Amniotic epithelial cell (primary cell): ENCODE measurements around the gene OR2B3.
"Not testable (repeated sequence)": the region's sequence is repeated elsewhere in the genome, so short reads cannot be mapped to it uniquely, and the experiment has no call there.

Experiments used
- DNase-seq: peaks from one replicate; pipeline ENCODE4 v3.0.0-alpha.2; 2010; ENCODE audit warnings: low read depth

OR2B3 gene

GRCh38 chr6:29087213-29087612 lies at the start of gene OR2B3:
OR2B3 (minus strand) TSS chr6:29087313; CDS start chr6:29087248, 65 bp downstream.
- no peak for DNase-seq

GRCh38 chr6:29131691-29132090 lies 44.6 kb upstream of the OR2B3 start:
- DNase-seq, result no peak

DNA sequence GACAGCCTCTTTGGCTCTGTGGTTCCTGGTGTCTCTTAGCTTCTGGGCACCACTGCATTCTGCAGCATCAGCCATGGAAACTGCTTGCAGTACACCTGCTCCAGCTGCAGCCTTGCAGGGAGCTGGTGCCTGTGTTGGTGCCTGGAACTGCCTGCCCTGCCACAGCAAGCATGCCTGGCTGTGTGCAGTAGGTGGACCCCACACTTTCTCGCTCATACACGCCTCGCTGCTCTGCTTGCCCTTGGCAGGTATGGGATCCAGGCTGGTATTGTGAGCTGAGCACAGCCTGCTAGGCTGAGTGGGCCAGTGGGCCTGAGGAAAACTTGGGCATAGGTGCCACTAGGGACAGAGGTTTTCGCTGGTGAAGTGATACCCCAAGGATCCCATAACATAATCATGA lies 43.5 kb upstream of the OR2B3 start:
- no peak for DNase-seq

DNA sequence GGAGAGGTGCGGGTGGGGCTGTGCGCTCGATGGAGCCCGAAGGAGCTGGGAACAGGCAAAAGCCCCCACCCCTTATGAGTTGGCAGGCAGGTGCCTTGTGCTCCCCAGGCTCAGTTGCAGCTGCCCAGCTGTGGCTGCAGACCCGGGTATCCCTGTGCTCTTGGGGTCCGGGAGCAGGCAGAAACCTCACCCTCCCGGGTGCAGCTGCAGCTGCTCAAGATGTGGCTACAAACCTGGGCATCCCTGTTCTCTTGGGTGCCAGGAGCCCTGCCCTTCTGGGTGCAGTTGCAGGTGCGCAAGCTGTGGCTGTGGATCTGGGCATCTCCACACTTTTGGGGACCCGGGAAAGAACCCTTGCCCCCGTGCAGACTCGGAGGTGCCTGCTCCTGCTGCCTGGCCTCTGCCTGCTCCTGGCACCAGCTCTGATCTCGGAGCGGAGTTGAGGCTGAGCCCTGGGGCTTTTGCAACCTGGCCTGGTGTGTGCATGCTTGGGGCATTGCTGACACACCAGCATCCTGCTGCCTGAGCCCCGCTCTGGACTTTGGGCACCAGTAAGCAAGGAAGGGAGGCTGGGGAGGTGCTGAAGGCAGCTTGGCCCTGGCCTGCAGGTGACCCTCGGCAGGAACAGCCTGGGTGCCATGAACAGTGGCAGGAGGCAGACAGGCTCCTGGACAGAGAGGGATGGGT lies 42.4 kb upstream of the OR2B3 start:
- DNase-seq, result no peak

DNA sequence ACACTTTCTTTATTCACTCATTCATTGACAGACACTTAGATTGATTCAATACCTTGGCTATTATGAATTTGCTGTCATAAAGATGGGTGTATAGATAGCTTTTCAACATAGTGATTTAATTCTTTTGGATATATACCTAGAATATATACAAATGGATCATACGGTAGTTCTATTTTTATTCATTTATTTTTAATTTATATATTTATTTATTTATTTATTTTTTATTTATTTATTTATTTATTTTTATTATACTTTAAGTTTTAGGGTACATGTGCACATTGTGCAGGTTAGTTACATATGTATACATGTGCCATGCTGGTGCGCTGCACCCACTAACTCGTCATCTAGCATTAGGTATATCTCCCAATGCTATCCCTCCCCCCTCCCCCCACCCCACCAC lies 27.9 kb upstream of the OR2B3 start:
- not testable (repeated sequence) for DNase-seq

GRCh38 chr6:29112135-29112534 lies 25.0 kb upstream of the OR2B3 start:
- no peak for DNase-seq

DNA sequence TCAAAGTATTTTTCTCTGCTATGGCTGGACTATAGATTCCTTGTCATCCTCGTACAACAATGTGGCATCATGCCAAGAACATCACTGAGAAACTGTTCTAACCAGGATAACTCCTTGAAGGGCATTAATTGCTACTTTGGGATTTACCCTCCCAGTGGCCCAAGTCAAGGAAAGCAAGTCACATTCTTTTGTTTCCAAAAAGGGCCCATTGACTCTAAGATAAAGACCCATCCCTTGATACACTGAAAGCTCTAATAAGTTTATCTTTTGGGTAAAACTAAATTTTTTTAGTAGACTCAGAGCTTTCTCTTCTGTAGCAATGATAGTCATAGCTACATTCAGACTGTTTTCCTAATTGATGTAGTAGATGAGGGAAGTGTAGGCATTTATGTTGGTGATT lies 20.6 kb upstream of the OR2B3 start, which contains the start of gene OR2J3:
TSS of gene OR2J3 (plus strand) at position 301 of the 400 bp plus-strand sequence. CDS start 3,833 bp downstream, outside the sequence.
- no peak for DNase-seq

GRCh38 chr6:29099190-29099589 lies 12.1 kb upstream of the OR2B3 start, which contains the start of gene OR2J1:
OR2J1 (plus strand) TSS chr6:29099490; CDS start chr6:29100943, 1,453 bp downstream.
- DNase-seq, result no peak

DNA sequence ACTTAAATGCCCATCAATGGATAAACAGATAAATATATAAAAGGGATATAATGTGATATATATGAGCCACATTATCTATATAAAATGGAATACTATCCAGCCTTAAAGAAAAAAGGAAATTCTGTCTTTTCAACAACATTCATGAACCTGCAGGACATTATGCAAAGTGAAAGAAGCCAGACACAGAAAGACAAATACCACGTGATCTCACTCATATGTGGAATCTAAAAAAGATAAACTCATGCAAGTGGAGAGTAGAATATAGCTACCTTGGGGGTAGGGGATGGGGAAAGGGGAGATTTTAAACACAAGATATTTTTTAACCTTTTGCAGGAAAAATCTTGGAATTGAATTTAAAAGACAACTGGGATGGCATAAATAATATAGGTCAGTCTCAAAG lies 10.7 kb upstream of the OR2B3 start:
- no peak for DNase-seq

DNA sequence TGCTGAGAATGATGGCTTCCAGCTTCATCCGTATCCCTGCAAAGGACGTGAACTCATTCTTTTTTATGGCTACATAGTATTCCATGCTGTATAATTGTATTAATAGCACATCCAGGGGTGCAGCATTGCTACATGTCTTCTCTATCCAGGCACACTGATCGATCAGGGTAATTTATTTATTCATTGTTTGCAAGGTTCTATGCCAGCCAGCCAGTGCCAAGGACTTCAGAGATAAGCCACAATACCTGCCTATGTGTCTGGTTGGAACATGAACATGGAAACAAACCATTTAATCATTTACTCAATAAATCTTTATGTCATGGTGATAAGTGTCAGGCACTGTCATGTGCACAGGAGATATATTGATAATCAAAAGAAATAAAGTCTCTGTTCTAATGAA lies 5.8 kb upstream of the OR2B3 start:
- DNase-seq, result no peak

GRCh38 chr6:29082457-29082856 lies 4.7 kb downstream of the OR2B3 start:
- no peak for DNase-seq

DNA sequence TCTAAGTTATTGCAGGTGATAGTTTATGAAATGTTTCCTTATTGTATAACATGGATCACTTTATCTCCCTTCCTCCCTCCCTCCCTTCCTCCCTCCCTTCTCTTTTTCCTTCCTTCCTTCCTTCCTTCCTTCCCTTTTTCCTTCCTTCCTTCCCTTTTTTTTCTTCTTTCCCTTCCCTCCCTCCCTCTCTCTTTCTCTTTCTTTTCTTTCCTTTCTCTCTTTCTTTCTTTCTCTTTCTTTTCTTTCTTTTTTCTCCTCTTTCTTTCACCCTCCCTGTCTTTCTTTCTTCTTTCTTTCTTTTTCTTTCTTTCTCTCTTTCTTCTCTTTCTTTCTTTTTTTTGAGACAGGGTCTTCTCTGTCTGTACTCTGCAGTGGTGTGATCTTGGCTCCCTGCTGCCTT lies 5.8 kb downstream of the OR2B3 start:
- no peak for DNase-seq

DNA sequence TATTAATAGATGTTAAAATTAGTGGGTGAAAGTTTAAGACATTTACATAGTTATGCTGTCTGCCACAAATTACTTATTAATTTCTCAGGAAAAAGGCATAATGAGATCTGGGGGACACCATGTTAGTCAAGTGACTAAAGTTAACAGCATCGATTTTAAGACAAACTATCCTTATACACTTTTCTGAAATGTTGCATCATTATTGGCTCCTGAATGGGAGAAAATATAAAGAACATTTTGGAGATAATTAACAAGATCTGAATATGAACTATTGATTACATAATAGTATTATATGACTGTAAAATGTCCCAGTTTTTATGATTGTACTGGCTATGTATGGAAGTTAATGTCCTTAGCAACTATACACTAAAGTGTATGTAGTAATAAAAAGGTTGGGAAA lies 7.9 kb downstream of the OR2B3 start:
- DNase-seq, result no peak

DNA sequence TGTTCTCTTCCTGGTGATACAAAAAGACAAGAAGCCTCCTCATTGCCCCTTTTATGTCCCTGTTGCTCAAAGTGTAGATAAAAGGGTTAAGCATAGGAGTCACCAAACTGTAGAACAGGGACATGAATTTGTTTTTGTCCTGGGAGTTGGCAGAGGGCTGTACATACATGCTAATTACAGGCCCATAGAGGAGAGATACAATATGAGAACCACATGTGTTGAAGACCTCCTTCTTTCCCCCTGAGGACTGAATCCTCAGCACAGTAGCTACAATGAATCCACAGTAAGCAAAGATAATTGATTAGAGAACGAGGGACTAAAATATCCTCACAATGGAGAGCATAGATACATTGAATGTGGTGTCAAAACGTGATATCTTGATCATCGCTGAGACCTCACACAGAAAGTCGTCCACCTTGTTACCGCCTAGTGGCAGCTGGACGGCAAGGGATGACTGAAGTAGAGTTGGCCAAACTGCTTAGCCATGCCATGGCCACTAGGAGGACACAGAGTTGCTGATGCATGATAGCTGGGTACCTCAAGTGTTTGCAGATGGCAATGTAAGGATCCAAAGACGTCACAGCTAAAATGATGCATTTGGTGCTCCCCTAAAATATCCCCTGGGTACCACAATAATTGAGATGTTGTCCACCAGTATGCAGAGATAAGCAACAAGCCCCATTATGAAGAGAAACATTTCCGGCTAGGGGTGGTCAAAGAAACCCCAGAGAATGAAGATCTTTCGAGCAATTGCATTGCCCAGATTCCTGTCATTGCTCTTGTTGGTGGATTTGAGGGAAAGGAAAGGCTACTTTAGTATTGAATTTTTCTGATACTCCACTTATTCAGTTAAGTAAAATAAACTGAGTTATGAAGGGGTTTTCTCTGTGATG lies 15.0 kb downstream of the OR2B3 start:
- peak; percentile 9 for DNase-seq

DNA sequence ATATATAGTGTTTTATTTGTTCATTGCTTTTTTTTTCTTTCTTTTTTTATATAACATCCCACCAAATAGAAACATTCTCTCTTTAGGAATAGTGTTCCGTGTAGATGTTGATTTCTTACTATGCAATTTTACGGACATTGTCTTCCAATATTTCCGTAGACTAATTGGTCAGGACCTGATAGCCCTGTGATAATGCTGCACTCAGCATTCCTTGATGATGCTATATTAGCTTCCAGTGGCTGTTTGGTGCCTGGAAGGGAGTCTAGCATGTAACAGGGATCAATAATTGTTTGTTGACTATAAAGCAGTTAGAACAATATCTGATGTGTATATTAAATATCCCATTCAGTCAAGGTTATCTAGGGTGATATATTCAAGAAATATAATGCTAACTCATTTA lies 35.4 kb downstream of the OR2B3 start:
- DNase-seq, result no peak

- DNase-seq, result no peak
Measured at GRCh38 chr6:29045075-29045474, 42.0 kb downstream of the OR2B3 start, which contains the start of gene OR2W1. OR2W1 (minus strand) TSS chr6:29045175; CDS start chr6:29045175, 0 bp downstream.
